Measurements from ENCODE around the gene CASP8AP2.

CASP8AP2 gene

DNA sequence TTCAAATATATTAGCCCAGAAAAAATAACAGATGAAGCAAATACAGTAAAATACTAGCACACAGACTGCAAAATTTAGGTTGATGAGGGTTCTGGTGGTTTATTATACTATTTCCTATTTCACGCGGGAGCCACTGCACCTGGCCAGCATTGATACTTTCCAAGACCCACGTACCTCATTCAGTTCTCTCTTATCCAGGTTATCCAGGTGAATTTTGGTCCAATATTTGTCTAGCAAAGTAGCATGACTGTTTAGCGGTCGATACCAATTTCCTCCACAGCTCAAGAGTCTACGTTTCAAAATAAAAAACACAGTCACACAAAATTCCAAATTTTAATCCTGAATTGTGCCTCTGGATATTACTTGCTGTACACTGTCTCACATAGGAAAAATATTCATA lies 44.8 kb upstream of the CASP8AP2 start:
- H3K4me2 ChIP-seq (ENCODE audit: low read depth, low read length), result no peak overlapping the region
- TF ChIP-seq, protein P1, sequence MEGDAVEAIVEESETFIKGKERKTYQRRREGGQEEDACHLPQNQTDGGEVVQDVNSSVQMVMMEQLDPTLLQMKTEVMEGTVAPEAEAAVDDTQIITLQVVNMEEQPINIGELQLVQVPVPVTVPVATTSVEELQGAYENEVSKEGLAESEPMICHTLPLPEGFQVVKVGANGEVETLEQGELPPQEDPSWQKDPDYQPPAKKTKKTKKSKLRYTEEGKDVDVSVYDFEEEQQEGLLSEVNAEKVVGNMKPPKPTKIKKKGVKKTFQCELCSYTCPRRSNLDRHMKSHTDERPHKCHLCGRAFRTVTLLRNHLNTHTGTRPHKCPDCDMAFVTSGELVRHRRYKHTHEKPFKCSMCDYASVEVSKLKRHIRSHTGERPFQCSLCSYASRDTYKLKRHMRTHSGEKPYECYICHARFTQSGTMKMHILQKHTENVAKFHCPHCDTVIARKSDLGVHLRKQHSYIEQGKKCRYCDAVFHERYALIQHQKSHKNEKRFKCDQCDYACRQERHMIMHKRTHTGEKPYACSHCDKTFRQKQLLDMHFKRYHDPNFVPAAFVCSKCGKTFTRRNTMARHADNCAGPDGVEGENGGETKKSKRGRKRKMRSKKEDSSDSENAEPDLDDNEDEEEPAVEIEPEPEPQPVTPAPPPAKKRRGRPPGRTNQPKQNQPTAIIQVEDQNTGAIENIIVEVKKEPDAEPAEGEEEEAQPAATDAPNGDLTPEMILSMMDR (IDR thresholded peaks at IDR 0.05; ENCODE audit: low read length), result no peak
- TF ChIP-seq EZH2 (optimal IDR thresholded peaks at IDR 0.05; ENCODE audit: low read depth, low read length), result no peak
- TF ChIP-seq EZH2phosphoT487 (IDR thresholded peaks at IDR 0.05; ENCODE audit: low read length), result no peak
- H3K4me3 ChIP-seq (ENCODE audit: low read length), result no peak overlapping the region
- no peak overlapping the region for H3K9ac ChIP-seq (ENCODE audit: low read length)
- H3K79me2 ChIP-seq (ENCODE audit: low read length), result peaks cover 3% of the 10 kb centered on the region; the same call in 1 of the 2 replicates
- no peaks in the 10 kb centered on the region for H4K20me1 ChIP-seq (ENCODE audit: insufficient read depth, low read length)
- no peak for DNase-seq
- H3K9me3 ChIP-seq (replicated peaks; ENCODE audit: insufficient read depth, low read length), result no peaks in the 10 kb centered on the region
- peaks cover 7% of the 10 kb centered on the region; the same call in 1 of the 2 replicates for H3K36me3 ChIP-seq (replicated peaks; ENCODE audit: insufficient read depth, low read length)
- no peak overlapping the region for H3K27ac ChIP-seq (ENCODE audit: low read length)
- H3K9me2 ChIP-seq (replicated peaks; ENCODE audit: insufficient read depth, low read length), result no peaks in the 10 kb centered on the region
- H3F3A ChIP-seq (ENCODE audit: insufficient read depth, low read length), result no peaks in the 10 kb centered on the region
- no peaks in the 10 kb centered on the region for H3K27me3 ChIP-seq (replicated peaks; ENCODE audit: insufficient read depth, low read length)
- H3K4me1 ChIP-seq (ENCODE audit: low read length), result no peaks in the 10 kb centered on the region
- no peak overlapping the region for H2AFZ ChIP-seq (ENCODE audit: low read length)

DNA sequence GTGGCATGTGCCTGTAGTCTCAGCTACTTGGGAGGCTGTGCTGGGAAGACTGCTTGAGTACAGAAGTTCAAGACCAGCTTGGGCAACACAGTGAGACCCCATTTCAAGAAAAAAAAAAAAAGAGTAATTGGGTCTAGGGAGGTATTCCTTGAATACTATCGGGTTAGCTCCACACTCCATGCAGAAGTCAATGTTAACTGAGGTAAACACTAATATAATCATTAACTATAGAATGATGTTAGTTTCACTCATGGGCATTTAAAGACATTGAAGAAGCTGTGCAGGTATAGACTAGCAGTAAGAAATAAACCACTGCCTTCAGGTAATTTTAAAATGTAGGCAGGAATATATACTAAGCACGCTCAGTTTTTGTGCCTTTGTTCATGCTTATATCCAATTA lies 42.7 kb upstream of the CASP8AP2 start:
- Histone ChIP-seq H3K36me3 (replicated peaks; ENCODE audit: insufficient read depth, low read length) (peaks cover 7% of the 10 kb centered on the region; the same call in 1 of the 2 replicates), H3K27ac (ENCODE audit: low read length) (no peak overlapping the region), H3K9ac (ENCODE audit: low read length) (no peak overlapping the region), H3K9me2 (replicated peaks; ENCODE audit: insufficient read depth, low read length) (no peaks in the 10 kb centered on the region), H3K4me2 (ENCODE audit: low read depth, low read length) (no peak overlapping the region), H4K20me1 (ENCODE audit: insufficient read depth, low read length) (no peaks in the 10 kb centered on the region), H3K9me3 (replicated peaks; ENCODE audit: insufficient read depth, low read length) (no peaks in the 10 kb centered on the region), H3K4me3 (ENCODE audit: low read length) (no peak overlapping the region), H3K4me1 (ENCODE audit: low read length) (no peaks in the 10 kb centered on the region), H3K27me3 (replicated peaks; ENCODE audit: insufficient read depth, low read length) (no peaks in the 10 kb centered on the region), H3K79me2 (ENCODE audit: low read length) (peaks cover 6% of the 10 kb centered on the region; the same call in 1 of the 2 replicates), H2AFZ (ENCODE audit: low read length) (no peak overlapping the region), H3F3A (ENCODE audit: insufficient read depth, low read length) (no peaks in the 10 kb centered on the region)
- DNase-seq, result no peak
- TF ChIP-seq, protein P1 (IDR thresholded peaks at IDR 0.05; ENCODE audit: low read length), result no peak
- TF ChIP-seq EZH2phosphoT487 (IDR thresholded peaks at IDR 0.05; ENCODE audit: low read length) (no peak), EZH2 (optimal IDR thresholded peaks at IDR 0.05; ENCODE audit: low read depth, low read length) (no peak)

DNA sequence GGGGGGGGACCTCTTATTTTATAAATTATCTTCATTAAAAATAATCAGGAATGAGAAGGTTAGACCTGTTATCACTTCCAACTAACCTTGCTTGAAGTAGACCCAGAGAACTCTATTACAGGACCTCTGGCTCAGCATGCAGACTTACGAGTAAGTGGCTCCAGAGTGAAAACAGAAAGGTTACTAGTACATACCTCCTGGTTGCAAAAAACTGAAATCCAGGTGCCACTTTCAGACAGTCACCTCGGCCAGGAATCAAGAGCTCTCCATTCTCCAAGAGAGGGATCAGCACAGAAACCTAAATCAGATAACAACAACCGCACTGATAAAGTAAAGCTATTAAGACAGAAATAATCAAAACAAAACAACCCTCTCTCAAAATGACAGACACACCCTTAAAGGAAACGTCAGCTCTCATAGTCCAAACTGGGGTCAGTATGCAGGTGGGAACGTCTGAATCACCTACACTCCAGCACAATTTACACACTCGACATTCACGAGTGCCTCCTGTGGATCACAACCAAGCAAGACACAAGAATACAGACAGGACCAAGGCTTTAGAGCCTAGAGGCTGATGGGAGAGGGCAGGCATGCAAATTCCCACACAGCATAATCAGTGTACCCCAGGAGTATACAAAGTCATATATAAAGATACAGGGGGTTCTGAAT lies 41.9 kb upstream of the CASP8AP2 start:
- no peak overlapping the region for H3K4me2 ChIP-seq (ENCODE audit: low read depth, low read length)

DNA sequence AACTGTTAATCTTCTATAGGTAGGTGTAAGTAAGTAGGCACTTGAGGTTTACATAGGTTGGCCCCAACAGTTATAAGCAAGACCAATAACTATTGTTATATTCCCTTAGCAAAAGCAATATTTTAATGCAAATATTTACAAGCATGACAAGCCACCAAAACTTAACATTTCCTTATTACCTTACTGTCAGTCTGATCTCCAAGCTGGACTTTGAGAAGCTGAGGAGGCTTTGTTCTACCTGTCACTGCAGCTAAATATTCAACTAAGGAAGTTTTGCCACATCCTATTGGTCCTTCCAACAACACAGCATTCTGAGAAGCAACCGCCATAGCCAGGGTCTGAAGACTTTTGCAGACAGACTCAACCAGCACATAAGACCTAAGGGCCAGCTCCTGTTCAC lies 39.7 kb upstream of the CASP8AP2 start:
- H3K4me1 ChIP-seq (ENCODE audit: low read length), result peaks cover 17% of the 10 kb centered on the region
- H3K9me2 ChIP-seq (replicated peaks; ENCODE audit: insufficient read depth, low read length), result no peaks in the 10 kb centered on the region
- H3K4me3 ChIP-seq (ENCODE audit: low read length), result no peak overlapping the region
- H3K79me2 ChIP-seq (ENCODE audit: low read length), result peaks cover 26% of the 10 kb centered on the region
- H2AFZ ChIP-seq (ENCODE audit: low read length), result no peak overlapping the region
- H3K4me2 ChIP-seq (ENCODE audit: low read depth, low read length), result no peak overlapping the region
- H3K27ac ChIP-seq (ENCODE audit: low read length), result no peak overlapping the region
- DNase-seq, result no peak
- H3K9ac ChIP-seq (ENCODE audit: low read length), result no peak overlapping the region
- H3K27me3 ChIP-seq (replicated peaks; ENCODE audit: insufficient read depth, low read length), result no peaks in the 10 kb centered on the region
- no peaks in the 10 kb centered on the region for H4K20me1 ChIP-seq (ENCODE audit: insufficient read depth, low read length)
- H3F3A ChIP-seq (ENCODE audit: insufficient read depth, low read length), result no peaks in the 10 kb centered on the region
- TF ChIP-seq, protein P1 (IDR thresholded peaks at IDR 0.05; ENCODE audit: low read length), result no peak
- no peaks in the 10 kb centered on the region for H3K9me3 ChIP-seq (replicated peaks; ENCODE audit: insufficient read depth, low read length)
- peaks cover 9% of the 10 kb centered on the region for H3K36me3 ChIP-seq (replicated peaks; ENCODE audit: insufficient read depth, low read length)

More for the DNA sequence above, 41.9 kb upstream of the CASP8AP2 start:
- no peak overlapping the region for H3K9ac ChIP-seq (ENCODE audit: low read length)
- H3K27me3 ChIP-seq (replicated peaks; ENCODE audit: insufficient read depth, low read length), result no peaks in the 10 kb centered on the region
- no peaks in the 10 kb centered on the region for H3F3A ChIP-seq (ENCODE audit: insufficient read depth, low read length)
- no peaks in the 10 kb centered on the region for H3K9me3 ChIP-seq (replicated peaks; ENCODE audit: insufficient read depth, low read length)
- no peak for DNase-seq
- peaks cover 9% of the 10 kb centered on the region; the same call in 1 of the 2 replicates for H3K79me2 ChIP-seq (ENCODE audit: low read length)
- H3K4me3 ChIP-seq (ENCODE audit: low read length), result no peak overlapping the region
- H3K4me1 ChIP-seq (ENCODE audit: low read length), result no peaks in the 10 kb centered on the region
- no peak overlapping the region for H3K27ac ChIP-seq (ENCODE audit: low read length)
- no peak for TF ChIP-seq EZH2 (optimal IDR thresholded peaks at IDR 0.05; ENCODE audit: low read depth, low read length)
- TF ChIP-seq EZH2phosphoT487 (IDR thresholded peaks at IDR 0.05; ENCODE audit: low read length), result no peak
- H3K36me3 ChIP-seq (replicated peaks; ENCODE audit: insufficient read depth, low read length), result peaks cover 7% of the 10 kb centered on the region; the same call in 1 of the 2 replicates
- no peaks in the 10 kb centered on the region for H3K9me2 ChIP-seq (replicated peaks; ENCODE audit: insufficient read depth, low read length)
- no peak overlapping the region for H2AFZ ChIP-seq (ENCODE audit: low read length)
- H4K20me1 ChIP-seq (ENCODE audit: insufficient read depth, low read length), result no peaks in the 10 kb centered on the region
